Mucosa of stomach (tissue), 1 donor: ENCODE measurements around the gene CHKA.

Experiments
- H3K27me3 ChIP-seq: one replicate; pipeline ENCODE4 v1.7.0; 2013; ENCODE audit warnings: mild to moderate bottlenecking, low read length; ENCODE audit not compliant: control insufficient read depth, insufficient read depth
- H3K36me3 ChIP-seq: one replicate; pipeline ENCODE4 v1.7.0; 2013; ENCODE audit warnings: low read length; ENCODE audit not compliant: control insufficient read depth, insufficient read depth
- H3K4me1 ChIP-seq: one replicate; pipeline ENCODE4 v1.7.0; 2013; ENCODE audit warnings: mild to moderate bottlenecking, low read length; ENCODE audit not compliant: control insufficient read depth, insufficient read depth
- H3K4me3 ChIP-seq: one replicate; pipeline ENCODE4 v1.7.0; 2013; ENCODE audit warnings: low read length
- H3K9ac ChIP-seq: one replicate; pipeline ENCODE4 v1.7.0; 2013; ENCODE audit warnings: mild to moderate bottlenecking, low read length, moderate library complexity
- H3K9me3 ChIP-seq: one replicate; pipeline ENCODE4 v1.7.0; 2013; ENCODE audit warnings: mild to moderate bottlenecking, low read length, moderate library complexity; ENCODE audit not compliant: control insufficient read depth
- donor health status: Pancreatic carcinoma.

CHKA gene

GRCh38 chr11:68015467-68015866 lies 105.7 kb downstream of the CHKA start:
- Histone ChIP-seq H3K4me1 (peaks cover 68% of the 10 kb centered on the region), H3K9ac (no peak overlapping the region), H3K4me3 (no peak overlapping the region), H3K27me3 (no peaks in the 10 kb centered on the region), H3K9me3 (no peaks in the 10 kb centered on the region), H3K36me3 (no peaks in the 10 kb centered on the region)

GRCh38 chr11:68014947-68015447 lies 106.2 kb downstream of the CHKA start:
- Histone ChIP-seq H3K9ac (no peak overlapping the region), H3K4me3 (no peak overlapping the region), H3K9me3 (no peaks in the 10 kb centered on the region), H3K4me1 (peaks cover 68% of the 10 kb centered on the region), H3K36me3 (no peaks in the 10 kb centered on the region), H3K27me3 (no peaks in the 10 kb centered on the region)

GRCh38 chr11:68014157-68014946 lies 106.8 kb downstream of the CHKA start:
- Histone ChIP-seq H3K36me3 (no peaks in the 10 kb centered on the region), H3K9me3 (no peaks in the 10 kb centered on the region), H3K4me1 (peaks cover 70% of the 10 kb centered on the region), H3K27me3 (no peaks in the 10 kb centered on the region), H3K9ac (peak overlapping the region; percentile 45), H3K4me3 (no peak overlapping the region)

- H3K4me3 ChIP-seq, result no peak overlapping the region
- H3K9ac ChIP-seq, result peak overlapping the region; percentile 45
- no peaks in the 10 kb centered on the region for H3K27me3 ChIP-seq
- H3K36me3 ChIP-seq, result no peaks in the 10 kb centered on the region
- H3K4me1 ChIP-seq, result peaks cover 77% of the 10 kb centered on the region
- no peaks in the 10 kb centered on the region for H3K9me3 ChIP-seq
These were observed 107.5 kb downstream of the CHKA start for GRCh38 chr11:68013611-68014156.

- Histone ChIP-seq H3K27me3 (no peaks in the 10 kb centered on the region), H3K4me3 (no peak overlapping the region), H3K36me3 (no peaks in the 10 kb centered on the region), H3K4me1 (peaks cover 83% of the 10 kb centered on the region), H3K9ac (no peak overlapping the region), H3K9me3 (no peaks in the 10 kb centered on the region)
These were observed 108.2 kb downstream of the CHKA start for GRCh38 chr11:68012843-68013610.

- peaks cover 87% of the 10 kb centered on the region for H3K4me1 ChIP-seq
- no peaks in the 10 kb centered on the region for H3K27me3 ChIP-seq
- peak overlapping the region; percentile 40 for H3K9ac ChIP-seq
- no peak overlapping the region for H3K4me3 ChIP-seq
- H3K9me3 ChIP-seq, result no peaks in the 10 kb centered on the region
- no peaks in the 10 kb centered on the region for H3K36me3 ChIP-seq
These were observed 108.9 kb downstream of the CHKA start for GRCh38 chr11:68012044-68012842.

GRCh38 chr11:68011051-68011943 lies 109.9 kb downstream of the CHKA start:
- Histone ChIP-seq H3K4me1 (peaks cover 86% of the 10 kb centered on the region), H3K36me3 (no peaks in the 10 kb centered on the region), H3K4me3 (peak overlapping the region; percentile 49), H3K9me3 (no peaks in the 10 kb centered on the region), H3K9ac (peak overlapping the region; percentile 79), H3K27me3 (no peaks in the 10 kb centered on the region)

- Histone ChIP-seq H3K9me3 (no peaks in the 10 kb centered on the region), H3K4me3 (peak within 1 kb of the TSS; percentile 49), H3K4me1 (peaks cover 88% of the 10 kb centered on the region), H3K36me3 (no peaks in the 10 kb centered on the region), H3K27me3 (no peaks in the 10 kb centered on the region), H3K9ac (peak within 1 kb of the TSS; percentile 79)
These were observed 110.8 kb downstream of the CHKA start, which contains the start of gene ALDH3B1 for GRCh38 chr11:68010090-68011041. Gene ALDH3B1 (plus strand): TSS chr11:68010327. CDS start chr11:68015298, 4,971 bp downstream.

- no peak overlapping the region for H3K4me3 ChIP-seq
These were observed 111.6 kb downstream of the CHKA start for GRCh38 chr11:68009391-68010089.

More at GRCh38 chr11:68009391-68010089, 111.6 kb downstream of the CHKA start:
- Histone ChIP-seq H3K4me1 (peaks cover 83% of the 10 kb centered on the region), H3K27me3 (no peaks in the 10 kb centered on the region), H3K9me3 (no peaks in the 10 kb centered on the region), H3K9ac (peak overlapping the region; percentile 79), H3K36me3 (no peaks in the 10 kb centered on the region)
